GM11168 (cell line): Measurements from ENCODE around the gene TLR5.

ENCODE experiments used
- in situ Hi-C: fragments of 300-500 bp; cut with MboI; formaldehyde crosslinking; loops from one replicate; pipeline ENCODE4 v1.12.0; 2022; ENCODE audit warnings: low sequenced_read_pairs; ENCODE audit not compliant: unreplicated experiment

TLR5 gene

GRCh38 chr1:223077247-223077833 lies 65.7 kb downstream of the TLR5 start:
- in situ Hi-C loops: loop anchor here (25.0 kb wide), 1 partner anchor 440 kb away; no protein-coding TSS in a partner anchor

GRCh38 chr1:223076362-223076761 lies 66.7 kb downstream of the TLR5 start:
- in situ Hi-C loops: loop anchor here (25.0 kb wide), 1 partner anchor 439 kb away; no protein-coding TSS in a partner anchor

GRCh38 chr1:223075834-223076233 lies 67.2 kb downstream of the TLR5 start:
- in situ Hi-C loops: loop anchor here (25.0 kb wide), 1 partner anchor 439 kb away; no protein-coding TSS in a partner anchor

DNA sequence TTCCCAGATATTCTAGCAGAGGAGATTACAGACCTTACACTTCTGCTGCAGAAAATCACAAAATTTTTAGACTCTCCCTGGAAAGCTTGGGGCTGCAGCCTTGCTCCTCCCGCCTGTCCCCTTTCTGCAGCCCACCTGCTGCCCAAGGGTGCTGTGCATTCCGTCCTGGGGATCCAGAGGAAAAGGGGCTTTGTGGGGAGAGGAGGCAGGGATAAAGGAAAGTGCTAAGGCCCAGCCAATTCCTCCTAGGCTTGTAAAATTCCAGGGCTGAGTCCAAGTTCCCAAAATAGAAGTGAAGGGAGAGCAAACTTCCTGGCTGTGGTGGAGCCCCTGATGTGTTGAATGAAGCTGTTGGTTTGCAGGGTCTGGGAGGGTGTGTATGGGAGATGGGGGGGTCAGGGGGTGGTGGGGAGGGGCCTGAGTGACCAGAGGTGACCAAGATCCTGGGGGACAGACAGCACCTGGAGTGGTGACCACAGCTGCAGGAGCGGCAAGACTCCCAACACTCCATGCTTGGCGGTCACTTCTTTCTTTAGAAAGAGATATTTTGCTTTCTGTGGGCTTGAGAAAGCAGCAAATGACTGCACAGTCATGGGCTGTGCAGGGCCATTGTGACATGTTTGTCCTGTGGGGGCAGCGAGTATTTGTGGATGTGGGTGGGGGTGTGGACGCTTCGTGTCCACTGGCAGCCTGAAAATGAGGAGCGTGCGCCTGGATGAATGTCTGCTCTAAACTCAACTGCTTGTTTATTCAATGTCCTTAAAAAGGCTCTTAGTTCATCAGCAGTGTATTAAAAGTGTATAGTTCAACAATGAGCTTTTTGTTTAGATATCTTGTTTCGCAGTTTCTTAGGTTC lies 68.4 kb downstream of the TLR5 start:
- in situ Hi-C loops: loop anchor here (25.0 kb wide), 2 partner anchors 437 to 612 kb away; no protein-coding TSS in a partner anchor

DNA sequence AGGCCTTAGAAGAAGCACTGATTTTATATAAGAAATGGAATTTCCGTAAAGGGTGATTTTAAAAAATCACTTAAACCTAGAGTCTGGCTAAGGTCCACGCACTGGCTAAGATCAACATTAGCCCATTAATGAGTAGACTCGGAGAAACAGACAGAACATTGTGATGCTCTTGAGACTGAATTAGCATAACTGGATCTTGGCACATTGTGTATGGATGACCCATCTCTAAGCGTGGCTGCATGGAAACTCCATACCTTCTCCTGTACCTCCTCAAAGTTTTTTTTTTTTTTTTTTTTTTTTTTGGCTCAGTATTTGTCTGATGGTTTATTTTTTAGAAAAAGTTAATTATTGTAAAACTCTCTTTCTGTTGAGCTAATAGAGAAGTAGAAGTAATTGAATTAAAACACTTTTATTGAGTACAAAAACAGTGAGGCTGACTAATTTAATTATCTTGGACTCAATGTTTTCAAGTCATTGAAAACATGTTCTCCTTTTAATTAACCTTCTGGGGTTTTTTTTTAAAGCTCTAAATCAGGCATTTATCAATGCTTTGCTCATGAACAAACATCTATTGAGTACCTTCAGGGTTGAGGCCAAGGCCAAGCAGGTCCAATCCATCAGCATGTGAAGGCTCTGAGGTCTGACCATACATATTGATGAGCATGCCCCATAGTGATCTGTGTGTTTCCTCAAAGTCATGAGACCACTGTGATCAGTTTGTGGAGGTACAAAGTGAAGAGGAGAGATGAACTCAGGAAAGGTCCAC lies 74.0 kb downstream of the TLR5 start:
- in situ Hi-C loops: loop anchor here (25.0 kb wide), 1 partner anchor 607 kb away; no protein-coding TSS in a partner anchor

- in situ Hi-C loops: loop anchor here (25.0 kb wide), 1 partner anchor 606 kb away; no protein-coding TSS in a partner anchor
Measured at GRCh38 chr1:223067914-223068313, 75.1 kb downstream of the TLR5 start.

DNA sequence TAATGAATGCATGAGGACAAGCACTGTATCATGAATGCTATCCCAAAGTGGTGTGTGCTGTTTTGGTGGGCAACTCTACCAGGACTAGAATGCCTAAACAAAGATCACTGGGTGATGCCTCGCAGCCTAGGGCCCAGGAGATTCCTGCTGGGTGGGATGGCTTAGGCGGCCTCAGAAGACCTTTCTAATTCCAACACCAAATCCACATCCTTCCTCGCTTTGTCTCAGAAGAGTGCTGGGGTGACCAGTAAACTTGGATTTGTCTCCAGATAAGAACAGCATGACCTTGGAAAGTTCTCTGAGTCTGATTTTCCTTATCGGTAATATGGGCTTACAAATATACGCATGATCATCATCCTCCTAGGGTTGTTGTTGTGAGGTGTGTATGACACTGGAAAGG lies 76.6 kb downstream of the TLR5 start:
- in situ Hi-C loops: loop anchor here (25.0 kb wide), 1 partner anchor 604 kb away; no protein-coding TSS in a partner anchor

GRCh38 chr1:223062177-223062576 lies 80.9 kb downstream of the TLR5 start:
- in situ Hi-C loops: loop anchor here (25.0 kb wide), 1 partner anchor 600 kb away; no protein-coding TSS in a partner anchor

GRCh38 chr1:223059526-223059925 lies 83.5 kb downstream of the TLR5 start:
- in situ Hi-C loops: loop anchor here (25.0 kb wide), 1 partner anchor 597 kb away; no protein-coding TSS in a partner anchor
